GM18861 (cell line): ENCODE results near the gene EGLN3.

ENCODE experiments used
- ATAC-seq: cut with Tn5 transposase; IDR thresholded peaks from one replicate; pipeline ENCODE4 v1.9.1; 2021; ENCODE audit not compliant: unreplicated experiment

EGLN3 gene

DNA sequence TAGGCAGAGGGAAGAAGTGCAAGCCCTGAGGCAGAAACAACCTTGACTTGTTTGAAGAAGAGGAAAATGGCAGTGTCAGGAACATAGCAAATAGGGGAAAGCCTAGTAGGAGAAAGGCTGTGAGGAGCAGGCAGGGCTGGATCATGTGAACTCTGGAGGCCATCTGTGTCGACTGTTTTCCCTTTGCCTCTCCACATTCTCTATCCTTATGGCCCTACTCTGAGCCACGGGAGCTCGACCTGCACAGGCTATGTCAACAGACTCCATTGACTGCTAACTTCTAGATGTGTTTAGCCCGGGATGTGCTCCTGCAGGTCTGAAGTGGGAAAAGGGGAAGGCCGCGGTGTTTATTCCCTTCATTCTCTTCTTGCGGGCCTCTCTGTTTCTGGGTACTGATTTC, 35.2 kb downstream of the EGLN3 start:
- no peak for ATAC-seq

DNA sequence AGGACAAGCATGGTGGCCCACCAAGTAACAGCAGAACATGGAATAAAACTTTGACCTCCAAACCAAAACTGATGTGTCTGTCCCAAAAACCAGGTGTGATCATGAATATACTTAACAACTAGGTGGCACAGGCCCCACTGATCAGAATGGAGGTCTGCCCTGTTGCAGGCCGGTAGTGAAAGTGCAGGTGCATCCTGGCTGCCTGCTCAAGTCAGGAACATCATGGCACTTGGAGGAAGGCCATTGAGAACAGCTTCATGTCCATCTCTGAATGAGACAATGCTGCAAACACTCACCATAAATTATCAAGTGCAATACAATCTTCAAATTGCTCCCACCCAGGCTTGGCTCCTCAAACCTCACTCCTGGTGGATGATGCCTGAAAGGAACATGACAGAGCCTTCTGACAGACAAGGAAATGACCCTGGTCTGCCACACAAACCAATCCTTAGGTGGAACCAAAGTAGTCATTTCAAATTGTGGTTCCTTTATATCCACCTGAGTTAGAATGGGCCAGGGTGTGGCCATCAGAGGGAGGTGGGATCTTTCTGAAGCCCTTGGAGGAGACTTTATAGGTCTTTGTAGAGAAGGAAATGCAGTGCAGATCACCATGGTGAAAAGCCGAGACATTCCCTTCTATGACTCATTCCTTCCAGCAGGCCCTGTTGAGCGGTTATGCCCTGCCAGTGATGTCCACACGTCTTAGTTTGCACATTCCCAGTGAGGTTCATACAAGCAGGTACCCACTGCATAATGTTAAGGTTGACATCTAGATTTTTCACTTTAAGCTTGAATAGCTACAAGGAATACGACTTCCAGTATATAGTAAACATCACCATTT, 36.0 kb downstream of the EGLN3 start:
- ATAC-seq, result no peak

DNA sequence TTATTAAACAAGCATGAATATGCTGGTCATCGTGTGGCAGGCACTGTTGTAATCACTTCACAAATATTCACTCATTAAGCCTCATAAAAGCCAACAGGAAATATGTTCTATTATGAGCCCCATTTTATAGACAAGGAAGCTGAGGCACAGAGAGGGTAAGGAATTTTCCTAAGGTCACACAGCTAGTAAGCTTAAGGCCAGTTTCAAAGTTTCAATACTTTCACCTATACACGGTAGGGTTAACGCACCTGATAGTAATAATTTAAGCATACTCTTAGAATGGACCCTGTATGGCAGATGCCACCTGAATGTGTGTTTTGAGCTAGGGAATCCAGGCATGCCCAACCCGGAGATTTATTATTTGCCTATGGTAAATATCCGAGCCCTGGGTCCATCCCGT, 39.8 kb downstream of the EGLN3 start:
- no peak for ATAC-seq

DNA sequence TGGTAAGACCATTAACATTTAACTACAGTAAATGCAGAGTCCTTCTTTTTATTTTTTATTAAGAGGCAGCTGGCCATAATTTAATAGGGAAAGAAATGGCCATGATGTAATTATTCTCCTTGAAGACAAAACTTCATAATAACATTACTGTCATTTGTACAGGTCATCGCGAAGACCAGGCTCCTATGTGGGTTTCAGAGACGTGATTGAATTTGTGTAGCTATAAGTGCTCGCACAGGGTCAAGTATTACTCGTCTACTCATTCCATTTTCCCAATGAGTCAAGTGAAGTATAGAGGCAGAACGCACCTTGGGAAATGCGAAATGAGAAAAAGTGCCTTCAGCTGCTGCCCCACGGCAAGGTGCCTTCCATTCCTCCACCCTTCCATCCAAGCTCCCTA, 40.4 kb downstream of the EGLN3 start:
- no peak for ATAC-seq

DNA sequence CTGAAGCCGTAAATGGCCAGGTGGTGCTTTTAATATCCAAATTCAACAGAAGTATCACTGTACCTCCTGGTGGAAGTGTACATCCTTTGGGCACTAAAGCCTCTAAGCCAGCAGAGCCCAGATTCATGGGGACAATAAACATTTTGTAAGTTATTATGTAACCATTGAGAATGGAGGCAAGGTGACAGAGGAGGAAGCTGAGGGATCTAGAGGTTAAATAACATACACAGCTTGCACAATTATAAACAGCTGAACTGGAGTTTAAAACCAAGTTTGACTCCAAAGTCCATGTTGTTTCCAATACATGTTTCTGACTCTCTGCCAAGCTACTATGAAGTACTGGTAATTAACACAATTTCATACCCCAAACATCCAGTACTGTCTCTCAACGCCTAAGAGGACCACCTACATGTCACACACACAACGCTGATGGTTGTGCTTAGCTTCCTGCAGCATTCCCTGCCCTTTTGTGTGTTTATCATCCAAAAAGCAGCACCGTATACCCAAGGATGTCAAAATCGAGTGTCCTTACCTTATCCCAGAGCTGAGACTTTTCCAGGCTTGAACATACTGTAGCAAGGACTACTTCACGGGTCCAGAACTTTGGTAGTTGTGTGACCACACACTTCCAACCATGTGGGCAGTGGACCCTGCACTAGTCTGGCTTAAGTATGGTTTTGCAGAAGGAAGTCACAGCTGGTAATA, 41.3 kb downstream of the EGLN3 start:
- ATAC-seq, result no peak

DNA sequence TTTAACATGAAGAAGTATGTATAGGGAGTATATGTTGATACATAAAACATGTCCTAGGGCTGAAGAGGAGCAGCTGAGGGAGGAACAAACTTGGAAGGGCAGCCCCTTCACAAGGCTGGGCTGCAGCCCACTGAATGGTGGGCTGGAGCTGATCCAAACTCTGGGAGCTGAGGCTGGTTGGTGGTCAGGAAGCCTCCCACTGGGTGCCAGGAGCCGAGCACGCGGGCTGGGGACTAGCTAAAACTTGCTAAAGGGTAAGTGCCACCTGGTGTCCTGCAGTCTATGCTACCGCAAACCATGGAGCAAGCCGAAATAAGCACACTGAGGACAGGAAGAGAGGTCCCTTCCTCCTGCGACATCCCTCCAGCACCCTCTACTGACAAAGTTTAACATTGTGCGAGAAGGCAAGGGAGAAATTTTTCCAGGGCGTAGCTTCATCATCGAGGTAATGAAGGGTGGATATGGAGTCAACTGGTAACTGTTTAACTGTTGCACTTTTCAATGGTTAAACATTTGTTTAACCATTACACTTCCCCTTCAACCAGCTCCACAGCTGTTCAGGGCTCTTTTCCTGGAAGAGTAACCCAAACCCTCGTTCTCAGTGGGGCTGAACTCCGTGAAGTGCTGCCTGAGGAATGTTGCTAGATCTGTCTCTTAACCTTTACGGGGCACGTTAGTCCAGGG, 42.2 kb downstream of the EGLN3 start:
- ATAC-seq, result no peak

- ATAC-seq, result no peak
Measured at GRCh38 chr14:33906968-33907367, 43.9 kb downstream of the EGLN3 start.

GRCh38 chr14:33904609-33905008, 46.3 kb downstream of the EGLN3 start:
- ATAC-seq, result no peak

- ATAC-seq, result no peak
Measured at GRCh38 chr14:33903369-33903768, 47.5 kb downstream of the EGLN3 start.

GRCh38 chr14:33902363-33902762, 48.5 kb downstream of the EGLN3 start:
- no peak for ATAC-seq

- ATAC-seq, result no peak
Measured at GRCh38 chr14:33901426-33902155, 49.3 kb downstream of the EGLN3 start.

GRCh38 chr14:33900706-33901105, 50.2 kb downstream of the EGLN3 start:
- ATAC-seq, result no peak

- ATAC-seq, result no peak
Measured at GRCh38 chr14:33899723-33900341, 51.0 kb downstream of the EGLN3 start.

GRCh38 chr14:33897878-33898535, 52.9 kb downstream of the EGLN3 start:
- ATAC-seq, result no peak

DNA sequence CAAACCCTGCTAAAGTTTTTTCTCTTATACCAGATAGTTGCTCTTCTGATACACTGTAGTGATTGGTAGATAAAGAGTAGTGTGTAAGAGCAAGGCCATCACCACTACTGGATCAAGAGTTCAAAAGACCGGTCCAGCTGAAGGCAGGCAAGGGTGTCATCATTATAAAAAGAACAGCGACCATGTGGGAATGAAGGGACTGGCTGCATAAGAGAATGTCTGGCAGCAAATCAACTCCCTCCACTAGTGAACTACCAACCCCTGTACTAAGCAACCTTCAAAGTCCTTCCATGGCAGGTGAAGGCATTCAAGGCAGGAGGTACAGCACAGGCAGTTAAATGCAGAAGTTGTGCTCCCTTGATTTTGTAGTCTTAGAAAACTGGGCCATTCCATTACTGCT, 53.5 kb downstream of the EGLN3 start:
- ATAC-seq, result no peak

DNA sequence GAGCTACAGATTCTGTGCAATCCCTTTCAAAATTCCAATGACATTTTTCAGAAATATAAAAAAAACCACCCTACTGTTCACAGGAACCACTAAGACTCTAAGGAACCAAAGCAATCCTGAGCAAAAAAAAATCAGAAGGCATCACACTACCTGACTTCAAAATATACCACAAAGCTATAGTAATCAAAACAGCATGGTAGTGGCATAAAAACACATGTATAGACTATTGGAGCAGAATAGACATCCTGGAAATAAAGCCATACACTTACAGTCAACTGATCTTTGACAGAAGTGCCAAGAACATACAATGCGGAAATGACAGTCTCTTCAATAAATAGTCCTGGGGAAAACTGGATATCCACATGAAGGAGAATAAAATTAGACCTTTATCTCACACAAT, 56.5 kb downstream of the EGLN3 start:
- no peak for ATAC-seq

- no peak for ATAC-seq
Measured at GRCh38 chr14:33891700-33892099, 59.2 kb downstream of the EGLN3 start.

DNA sequence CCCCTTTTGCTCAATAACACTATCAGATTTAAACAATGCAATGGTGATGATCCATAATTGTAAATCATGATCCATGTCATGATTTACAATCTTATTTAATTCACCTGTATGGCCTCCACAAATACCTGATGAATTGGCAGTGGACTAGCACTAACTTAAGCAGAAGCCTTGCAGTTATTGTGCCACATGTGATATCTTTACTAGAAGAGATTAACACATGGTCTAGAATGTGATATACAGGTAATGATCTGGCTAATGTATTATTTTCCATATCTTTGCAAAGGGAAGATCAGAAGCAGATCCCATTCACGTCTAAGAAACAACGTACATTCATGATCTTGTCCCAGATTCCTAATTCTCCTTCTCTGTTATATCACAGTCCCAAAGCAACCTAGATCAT, 66.0 kb downstream of the EGLN3 start:
- no peak for ATAC-seq

DNA sequence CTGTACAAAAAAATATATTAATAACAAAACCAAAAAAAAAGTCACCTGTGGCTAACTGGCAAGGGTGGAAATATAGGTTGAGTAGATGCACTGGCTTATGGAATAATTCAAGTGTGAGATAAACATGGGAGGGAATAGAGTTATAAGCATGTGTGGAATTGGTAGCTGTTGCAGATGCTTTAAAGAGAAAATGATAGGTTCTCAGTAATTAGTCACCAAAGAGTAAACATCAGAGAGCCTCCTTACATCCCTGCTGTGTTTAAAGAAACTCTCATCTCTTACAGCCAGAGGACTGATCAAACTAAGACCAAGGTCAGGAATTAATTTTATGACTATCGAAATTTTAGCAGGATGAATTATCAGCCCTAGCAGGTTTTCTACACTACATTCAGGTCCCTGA, 70.5 kb downstream of the EGLN3 start:
- no peak for ATAC-seq

DNA sequence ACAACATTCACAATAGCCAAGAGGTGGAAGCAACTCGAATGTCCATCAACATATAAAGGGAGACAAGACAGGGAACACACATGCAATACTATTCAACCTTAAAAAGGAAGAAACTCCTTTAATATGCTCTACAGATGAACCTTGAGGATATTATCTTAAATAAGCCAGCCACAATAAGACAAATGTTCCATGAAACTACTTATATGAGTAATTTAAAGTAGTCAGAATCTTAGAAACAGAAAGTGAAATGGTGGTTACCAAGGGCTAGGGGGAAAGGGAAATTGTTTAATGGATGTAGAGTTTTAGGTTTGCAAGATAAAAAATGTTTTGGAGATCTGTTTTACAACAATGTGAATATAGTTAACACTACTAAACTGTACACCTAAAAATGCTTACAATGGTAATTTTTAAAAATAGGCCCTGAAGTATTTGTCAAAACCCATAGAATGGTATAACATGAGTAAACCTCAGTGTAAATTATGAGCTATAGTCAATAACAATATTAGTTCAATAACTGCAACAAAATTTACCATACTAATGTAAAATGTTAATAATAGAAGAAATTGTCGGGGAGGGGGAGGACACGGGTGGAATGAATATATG, 71.1 kb downstream of the EGLN3 start:
- no peak for ATAC-seq
